Endothelial cell of hepatic sinusoid (primary cell): Measurements from ENCODE around the gene CSNK1G1.
"Not testable (repeated sequence)": the region's sequence is repeated elsewhere in the genome, so short reads cannot be mapped to it uniquely, and the experiment has no call there.

Experiments used
- in situ Hi-C: cut with HindIII; loops from 2 replicates; pipeline ENCODE4 v1.10.0; 2017; ENCODE audit warnings: low sequenced_read_pairs

The CSNK1G1 gene

DNA sequence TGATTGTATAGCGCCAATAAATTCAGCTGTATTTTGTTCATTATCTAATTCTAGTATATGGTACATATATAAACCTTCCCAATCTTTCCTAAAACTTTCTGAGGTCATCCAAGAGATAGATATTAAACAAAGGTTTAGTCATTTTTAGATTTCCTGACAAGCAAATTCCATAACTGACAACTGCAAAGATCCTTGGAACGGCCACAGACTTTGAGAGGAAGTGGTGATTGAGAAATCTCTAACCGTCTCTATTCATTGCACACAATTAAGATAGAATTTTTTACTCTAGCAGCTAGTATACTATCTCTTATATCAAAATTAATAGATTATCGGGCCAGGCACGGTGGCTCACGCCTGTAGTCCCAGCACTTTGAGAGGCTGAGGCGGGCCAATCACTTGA, 4.7 kb downstream of the CSNK1G1 start:
- in situ Hi-C loops = no loop called here

- in situ Hi-C loops = no loop called here
These were observed 6.6 kb downstream of the CSNK1G1 start for GRCh38 chr15:64349375-64349774.

DNA sequence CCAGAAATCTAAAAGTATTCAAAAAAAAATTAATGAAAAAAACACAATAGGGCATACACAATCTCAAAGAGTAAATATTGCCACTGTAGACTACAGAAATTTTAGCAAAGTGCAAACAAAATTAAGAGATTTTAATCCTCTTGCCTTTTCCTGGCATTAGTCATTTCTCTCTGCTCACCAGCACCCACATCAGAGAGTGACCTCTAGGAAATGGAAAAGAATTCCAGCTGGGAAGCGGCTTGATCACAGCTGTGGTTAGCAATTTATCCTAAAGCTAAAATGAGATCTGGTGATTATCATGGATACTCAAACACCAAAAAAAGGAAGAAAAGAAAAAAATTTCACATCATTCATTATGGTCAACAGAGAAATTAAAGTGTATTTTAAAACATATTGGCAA, 7.5 kb downstream of the CSNK1G1 start:
- in situ Hi-C loops = no loop called here

DNA sequence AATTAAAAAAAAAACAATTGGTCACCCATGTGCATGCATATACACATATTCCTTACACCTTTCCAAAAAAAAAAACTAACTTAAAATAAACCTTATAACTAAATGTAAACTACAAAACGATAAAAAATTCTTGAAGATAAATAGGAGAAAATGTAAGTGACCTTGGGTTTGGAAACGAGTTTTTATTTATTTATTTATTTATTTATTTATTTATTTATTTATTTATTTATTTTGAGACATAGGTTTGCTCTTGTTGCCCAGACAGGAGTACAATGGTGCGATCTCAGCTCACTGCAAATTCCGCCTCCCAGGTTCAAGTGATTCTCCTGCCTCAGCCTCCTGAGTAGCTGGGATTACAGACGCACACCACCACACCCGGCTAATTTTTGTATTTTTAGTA, 9.7 kb downstream of the CSNK1G1 start:
- in situ Hi-C loops = not testable (repeated sequence)

DNA sequence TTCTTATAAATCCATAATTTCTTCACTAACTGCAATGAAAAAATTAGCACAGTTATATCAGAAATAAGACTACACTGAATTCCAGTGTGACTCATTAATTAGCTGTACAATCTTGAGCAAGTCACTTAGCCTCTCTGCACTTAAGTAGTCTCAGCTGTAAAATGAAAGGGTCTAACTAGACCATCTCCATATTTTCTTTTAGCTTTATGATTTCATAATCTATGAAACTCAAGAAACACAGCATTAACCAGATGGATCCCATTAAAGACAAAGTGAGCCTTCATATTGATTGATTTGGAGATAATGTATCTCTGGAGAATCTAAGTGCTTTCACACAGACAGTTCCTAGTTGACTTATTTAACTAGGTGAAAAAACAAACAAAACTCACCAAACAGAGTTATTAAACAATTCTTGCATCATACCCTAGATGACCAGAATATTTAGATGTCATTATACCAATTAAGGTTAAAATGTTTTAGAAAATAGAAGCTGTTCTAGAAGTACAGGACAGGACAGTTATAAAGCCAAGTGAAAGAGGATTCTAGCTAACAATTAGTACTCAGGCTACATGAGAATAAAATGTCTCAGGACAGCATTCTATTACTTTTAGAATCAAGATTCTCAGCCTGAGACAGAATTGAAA, 11.2 kb downstream of the CSNK1G1 start:
- in situ Hi-C loops = no loop called here

- in situ Hi-C loops = no loop called here
These were observed 12.1 kb downstream of the CSNK1G1 start for GRCh38 chr15:64343841-64344240.

- in situ Hi-C loops = no loop called here
These were observed 12.8 kb downstream of the CSNK1G1 start for GRCh38 chr15:64343222-64343621.

DNA sequence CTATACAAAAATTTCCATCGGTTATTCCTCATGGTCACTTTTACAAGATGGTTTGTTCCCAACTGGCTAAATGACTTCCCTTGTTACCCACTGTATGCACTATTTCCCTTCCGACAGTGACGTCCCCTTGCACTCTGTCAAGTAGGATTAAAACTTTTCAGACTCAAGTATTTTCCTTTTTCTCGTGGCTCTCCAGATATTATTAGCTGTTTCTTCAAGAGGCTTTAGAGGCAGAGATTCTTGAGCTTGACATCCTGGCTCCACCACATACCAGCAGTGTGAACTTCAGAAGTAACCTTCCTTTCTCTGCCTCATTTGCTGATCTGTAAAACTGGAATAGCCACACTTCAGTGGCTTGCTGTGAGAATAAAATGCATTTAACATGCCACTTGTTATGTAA, 14.0 kb downstream of the CSNK1G1 start:
- in situ Hi-C loops = no loop called here

GRCh38 chr15:64340355-64340754, 15.6 kb downstream of the CSNK1G1 start:
- in situ Hi-C loops = no loop called here

DNA sequence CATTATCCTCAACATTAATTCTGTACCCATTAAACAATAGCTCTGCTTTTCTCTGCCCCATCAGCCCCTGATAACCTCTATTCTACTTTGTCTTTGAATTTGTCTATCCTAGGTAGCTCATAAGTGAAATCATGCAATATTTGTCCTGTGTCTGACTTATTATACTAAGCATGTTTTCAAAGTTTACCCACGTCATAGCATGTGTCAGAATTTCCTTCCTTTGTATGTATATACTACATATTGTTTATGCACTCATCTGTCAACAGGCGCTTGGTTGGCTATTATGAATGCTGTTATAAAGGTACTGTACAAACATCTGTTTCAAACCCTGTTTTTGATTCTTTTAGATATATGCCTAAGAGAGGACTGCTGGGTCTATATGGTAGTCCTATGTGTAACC, 18.2 kb downstream of the CSNK1G1 start:
- in situ Hi-C loops = no loop called here

DNA sequence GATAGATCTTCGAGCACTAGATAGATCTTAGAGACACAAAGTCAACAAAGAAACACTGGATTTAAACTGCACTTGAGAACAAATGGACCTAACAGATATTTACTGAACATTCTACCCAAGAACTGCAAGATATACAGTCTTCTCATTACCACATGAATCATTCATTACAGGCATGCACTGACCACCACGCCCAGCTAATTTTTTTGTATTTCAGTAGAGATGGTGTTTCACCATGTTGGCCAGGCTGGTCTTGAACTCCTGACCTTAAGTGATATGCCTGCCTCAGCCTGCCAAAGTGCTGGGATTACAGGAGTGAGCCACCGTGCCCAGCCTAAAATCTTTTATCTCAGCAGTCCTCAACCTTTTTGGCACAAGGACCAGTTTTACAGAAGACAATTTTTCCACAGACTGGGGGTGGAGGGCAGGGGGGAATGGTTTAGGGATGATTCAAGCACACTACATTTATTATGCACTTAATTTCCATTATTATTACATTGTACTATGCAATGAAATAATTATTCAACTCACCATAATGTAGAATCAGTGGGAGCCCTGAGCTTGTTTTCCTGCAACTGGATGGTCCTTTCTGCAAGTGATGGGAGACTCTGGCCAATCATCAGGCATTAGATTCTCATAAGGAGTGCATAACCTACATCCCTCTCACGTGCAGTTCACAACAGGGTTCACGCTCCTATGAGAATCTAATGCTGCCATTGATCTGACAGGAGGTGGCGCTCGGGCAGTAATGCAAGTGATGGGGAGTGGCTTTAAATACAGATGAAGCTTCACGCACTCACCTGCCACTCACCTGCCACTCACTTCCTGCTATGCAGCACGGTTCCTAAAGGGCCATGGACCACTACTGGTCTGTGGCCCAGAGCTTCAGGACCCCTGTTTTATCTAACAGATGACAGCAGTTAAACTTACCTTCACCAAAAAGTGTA, 21.7 kb downstream of the CSNK1G1 start:
- in situ Hi-C loops = no loop called here

DNA sequence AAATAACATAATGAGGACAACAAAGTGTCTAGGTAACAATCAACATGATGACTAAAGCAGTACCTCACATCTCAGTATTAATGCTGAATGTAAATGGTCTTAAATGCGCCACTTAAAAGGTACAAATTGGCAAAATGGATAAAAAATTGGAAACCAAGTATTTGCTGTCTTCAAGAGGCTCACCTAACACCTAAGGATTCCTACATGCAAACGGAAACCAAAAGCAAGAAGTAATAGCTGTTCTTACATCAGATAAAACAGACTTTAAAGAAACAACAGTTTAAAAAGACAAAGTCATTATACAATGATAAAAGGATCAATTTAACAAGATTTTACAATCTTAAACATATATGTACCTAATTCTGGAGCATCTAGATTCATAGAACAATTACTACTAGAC, 22.5 kb downstream of the CSNK1G1 start:
- in situ Hi-C loops = no loop called here

GRCh38 chr15:64331668-64332067, 24.3 kb downstream of the CSNK1G1 start:
- in situ Hi-C loops = not testable (repeated sequence)

DNA sequence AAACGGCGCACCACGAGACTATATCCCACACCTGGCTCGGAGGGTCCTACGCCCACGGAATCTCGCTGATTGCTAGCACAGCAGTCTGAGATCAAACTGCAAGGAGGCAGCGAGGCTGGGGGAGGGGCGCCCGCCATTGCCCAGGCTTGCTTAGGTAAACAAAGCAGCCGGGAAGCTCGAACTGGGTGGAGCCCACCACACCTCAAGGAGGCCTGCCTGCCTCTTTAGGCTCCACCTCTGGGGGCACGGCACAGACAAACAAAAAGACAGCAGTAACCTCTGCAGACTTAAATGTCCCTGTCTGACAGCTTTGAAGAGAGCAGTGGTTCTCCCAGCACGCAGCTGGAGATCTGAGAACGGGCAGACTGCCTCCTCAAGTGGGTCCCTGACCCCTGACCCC, 29.0 kb downstream of the CSNK1G1 start:
- in situ Hi-C loops = not testable (repeated sequence)

- in situ Hi-C loops = not testable (repeated sequence)
These were observed 29.5 kb downstream of the CSNK1G1 start for GRCh38 chr15:64326458-64326857.

DNA sequence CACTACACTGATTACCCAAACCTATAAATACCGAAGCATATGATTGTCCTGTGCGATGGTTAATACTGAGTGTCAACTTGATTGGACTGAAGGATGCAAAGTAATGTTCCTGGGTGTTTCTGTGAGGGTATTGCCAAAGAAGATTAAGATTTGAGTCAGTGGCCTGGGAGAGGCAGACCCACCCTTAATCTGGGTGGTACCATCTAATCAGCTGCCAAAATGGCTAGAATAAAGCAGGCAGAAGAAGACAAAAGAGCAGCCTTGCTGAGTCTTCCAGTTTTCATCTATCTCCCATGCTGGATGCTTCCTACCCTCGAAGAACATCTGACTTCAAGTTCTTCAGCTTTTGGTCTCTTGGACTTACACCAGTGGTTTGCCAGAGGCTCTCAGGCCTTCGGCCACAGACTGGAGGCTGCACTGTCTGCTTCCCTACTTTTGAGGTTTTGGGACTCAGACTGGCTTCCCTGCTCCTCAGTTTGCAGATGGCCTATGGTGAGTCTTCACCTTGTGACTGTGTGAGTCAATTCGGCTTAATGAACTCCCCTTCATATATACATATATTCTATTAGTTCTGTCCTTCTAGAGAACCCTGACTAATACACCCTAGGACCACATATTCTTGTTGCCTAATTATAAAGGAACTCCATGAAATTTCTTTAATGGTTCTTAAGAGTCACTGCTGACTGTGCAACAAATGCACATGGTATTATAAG, 31.7 kb downstream of the CSNK1G1 start:
- in situ Hi-C loops = no loop called here

DNA sequence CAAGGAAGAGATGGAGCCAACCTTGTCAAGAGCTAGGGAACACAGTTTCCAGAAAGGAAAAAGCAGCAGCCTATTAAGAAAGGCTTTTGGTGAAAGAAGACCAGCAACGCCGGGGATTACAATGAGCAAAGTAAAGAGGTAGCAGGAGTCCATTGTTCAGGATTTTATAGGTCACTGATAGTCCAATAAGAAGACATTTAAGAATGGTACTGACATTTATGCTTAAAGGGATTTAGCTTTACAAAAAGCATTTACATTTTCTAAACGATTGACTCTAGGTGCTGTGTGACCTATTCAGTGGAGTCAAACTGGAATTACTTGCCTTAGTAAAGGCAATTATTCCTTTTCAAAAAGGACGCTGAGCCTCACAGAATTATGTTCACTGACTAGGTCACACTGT, 40.8 kb downstream of the CSNK1G1 start:
- in situ Hi-C loops = no loop called here

DNA sequence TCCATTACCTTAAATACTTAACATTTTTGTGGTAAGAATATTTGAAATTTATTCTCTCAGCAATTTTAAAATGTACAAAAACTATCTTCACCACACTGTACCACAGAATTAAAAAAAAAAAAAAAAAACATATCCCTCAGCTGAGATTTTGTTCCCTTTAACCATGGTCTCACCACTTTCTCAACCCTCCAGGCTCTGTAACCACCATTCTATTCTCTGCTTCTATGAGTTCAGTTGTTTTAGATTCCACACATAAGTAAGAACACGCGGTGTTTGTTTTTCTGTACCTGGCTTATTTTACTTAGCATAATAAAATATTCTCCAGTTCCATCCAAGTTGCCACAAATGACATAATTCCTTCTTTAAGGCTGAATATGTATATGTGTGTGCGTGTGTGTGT, 41.5 kb downstream of the CSNK1G1 start:
- in situ Hi-C loops = no loop called here

DNA sequence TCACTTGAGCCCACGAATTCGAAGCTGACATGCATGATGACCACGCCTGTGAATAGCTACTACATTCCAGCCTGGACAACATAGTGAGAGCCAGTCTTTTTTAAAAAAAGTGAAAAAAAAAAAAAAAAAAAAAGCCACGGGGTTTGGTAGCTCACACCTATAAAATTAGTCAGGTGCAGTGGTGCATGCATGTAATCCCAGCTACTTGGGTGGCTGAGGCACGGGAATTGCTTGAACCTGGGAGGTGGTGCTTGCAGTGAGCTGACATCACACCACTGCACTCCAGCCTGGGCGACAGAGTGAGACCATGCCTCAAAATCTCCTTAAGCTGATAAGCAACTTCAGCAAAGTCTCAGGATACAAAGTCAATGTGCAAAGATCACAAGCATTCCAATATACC, 44.4 kb downstream of the CSNK1G1 start:
- in situ Hi-C loops = no loop called here

- in situ Hi-C loops = no loop called here
These were observed 45.9 kb downstream of the CSNK1G1 start for GRCh38 chr15:64310036-64310435.

DNA sequence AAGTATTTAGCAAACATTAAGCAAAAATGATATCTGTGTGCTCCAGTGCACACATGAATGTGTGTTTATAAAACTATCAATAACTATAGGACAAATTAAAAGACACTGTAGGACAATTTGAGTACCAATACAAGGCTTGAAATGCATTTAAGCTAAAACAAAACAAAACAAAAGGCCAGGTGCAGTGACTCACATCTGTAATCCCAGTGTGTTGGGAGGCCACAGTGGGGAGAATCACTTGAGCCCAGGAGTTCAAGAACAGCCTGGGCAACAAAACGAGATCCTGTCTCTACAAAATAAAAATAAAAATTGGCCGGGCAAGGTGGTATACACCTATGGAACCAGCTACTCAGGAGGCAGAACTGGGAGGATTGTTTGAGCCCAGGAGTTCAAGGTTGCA, 50.7 kb downstream of the CSNK1G1 start:
- in situ Hi-C loops = no loop called here

GRCh38 chr15:64289550-64289949, 66.4 kb downstream of the CSNK1G1 start:
- in situ Hi-C loops = no loop called here
